GM18511 (cell line): ENCODE measurements around the gene CHRNB2.
"Not testable (repeated sequence)": the region's sequence is repeated elsewhere in the genome, so short reads cannot be mapped to it uniquely, and the experiment has no call there.

Experiments used
- ATAC-seq: cut with Tn5 transposase; IDR thresholded peaks from one replicate; pipeline ENCODE4 v1.9.1; 2021; ENCODE audit warnings: mild to moderate bottlenecking, moderate library complexity; ENCODE audit not compliant: unreplicated experiment

The CHRNB2 gene, protein sequence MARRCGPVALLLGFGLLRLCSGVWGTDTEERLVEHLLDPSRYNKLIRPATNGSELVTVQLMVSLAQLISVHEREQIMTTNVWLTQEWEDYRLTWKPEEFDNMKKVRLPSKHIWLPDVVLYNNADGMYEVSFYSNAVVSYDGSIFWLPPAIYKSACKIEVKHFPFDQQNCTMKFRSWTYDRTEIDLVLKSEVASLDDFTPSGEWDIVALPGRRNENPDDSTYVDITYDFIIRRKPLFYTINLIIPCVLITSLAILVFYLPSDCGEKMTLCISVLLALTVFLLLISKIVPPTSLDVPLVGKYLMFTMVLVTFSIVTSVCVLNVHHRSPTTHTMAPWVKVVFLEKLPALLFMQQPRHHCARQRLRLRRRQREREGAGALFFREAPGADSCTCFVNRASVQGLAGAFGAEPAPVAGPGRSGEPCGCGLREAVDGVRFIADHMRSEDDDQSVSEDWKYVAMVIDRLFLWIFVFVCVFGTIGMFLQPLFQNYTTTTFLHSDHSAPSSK

GRCh38 chr1:154567386-154568156 lies at the start of gene CHRNB2:
Gene CHRNB2, plus strand, starts transcription at chr1:154567778. Its CDS starts 267 bp downstream, at chr1:154568045.
- ATAC-seq = no peak

DNA sequence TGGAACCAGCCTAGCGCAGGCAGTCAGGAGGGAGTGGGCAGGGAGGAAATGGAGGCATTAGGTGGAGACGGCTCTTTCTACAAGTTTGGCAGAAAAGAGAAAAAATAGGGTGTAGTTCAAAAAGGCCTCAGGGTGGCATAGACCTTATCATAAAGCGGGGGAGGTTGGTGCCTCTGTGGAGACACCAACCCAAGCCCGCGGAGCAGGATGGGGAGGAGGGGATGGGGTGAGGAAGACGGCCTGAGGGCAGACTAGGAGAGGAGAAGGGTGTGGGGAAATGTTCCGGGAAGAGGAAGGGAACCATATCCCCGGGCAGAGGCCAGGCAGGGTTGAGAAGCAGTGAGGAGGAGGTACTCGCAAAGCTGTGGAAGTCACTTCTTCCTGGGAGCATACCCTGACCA lies 48.0 kb upstream of the CHRNB2 start:
- ATAC-seq = no peak

DNA sequence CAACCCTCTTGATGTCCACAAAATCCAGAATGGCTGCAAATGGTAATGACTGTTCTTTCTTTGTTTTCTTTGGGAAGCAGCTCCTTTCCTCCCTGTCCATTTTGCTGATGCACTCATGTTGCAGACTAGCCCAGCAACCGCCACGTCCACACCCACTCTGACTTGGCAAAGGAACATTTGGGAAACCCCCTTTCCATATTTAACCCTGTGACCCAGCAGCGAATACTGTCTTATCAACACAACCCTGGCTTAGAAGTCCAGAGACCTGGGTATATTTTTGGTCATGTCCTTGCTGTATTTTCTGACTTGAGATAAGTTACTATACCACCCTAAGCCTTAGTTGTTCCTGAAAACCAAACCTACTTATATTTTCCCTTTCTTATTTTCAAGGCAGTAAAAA lies 47.2 kb upstream of the CHRNB2 start:
- no peak for ATAC-seq

DNA sequence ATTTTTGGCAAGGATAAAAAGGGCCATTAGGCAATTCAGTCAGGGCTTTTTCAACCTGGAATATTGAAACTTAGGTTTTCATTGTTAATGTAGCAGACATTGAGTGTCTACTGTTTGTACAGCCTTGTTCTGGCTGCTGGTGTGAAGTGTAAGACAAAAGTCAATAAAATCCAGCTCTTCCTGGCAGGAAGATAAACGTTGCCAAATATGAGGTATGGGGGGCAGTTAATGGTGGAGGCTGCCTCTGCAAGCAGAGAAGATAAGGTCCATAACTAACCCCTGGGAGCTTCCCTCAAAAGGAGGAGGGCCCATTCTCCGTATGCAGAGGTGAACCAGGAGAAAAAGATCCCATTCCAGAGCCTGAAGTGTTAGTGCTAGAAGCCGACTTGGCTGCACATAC lies 45.9 kb upstream of the CHRNB2 start:
- ATAC-seq = no peak

DNA sequence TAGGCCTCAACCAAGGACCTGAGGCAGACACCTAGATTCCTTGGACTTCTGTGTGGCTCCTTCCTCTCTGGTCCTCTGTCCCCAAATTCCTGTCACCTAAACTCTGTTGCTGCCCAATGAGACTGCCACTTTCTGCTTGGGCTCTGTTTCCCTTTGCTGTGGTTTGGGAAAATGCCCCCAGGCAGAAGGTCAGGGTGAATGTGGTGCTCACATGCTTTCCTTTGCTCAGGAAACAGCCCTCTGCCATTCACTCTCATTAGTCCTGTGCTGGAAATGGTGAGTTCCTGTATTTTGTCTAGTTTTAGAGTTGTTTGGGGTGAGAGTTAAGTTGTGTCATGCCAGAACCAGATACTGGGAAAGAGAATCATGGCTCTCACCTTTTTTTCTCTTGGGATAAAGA lies 42.7 kb upstream of the CHRNB2 start:
- ATAC-seq = no peak

DNA sequence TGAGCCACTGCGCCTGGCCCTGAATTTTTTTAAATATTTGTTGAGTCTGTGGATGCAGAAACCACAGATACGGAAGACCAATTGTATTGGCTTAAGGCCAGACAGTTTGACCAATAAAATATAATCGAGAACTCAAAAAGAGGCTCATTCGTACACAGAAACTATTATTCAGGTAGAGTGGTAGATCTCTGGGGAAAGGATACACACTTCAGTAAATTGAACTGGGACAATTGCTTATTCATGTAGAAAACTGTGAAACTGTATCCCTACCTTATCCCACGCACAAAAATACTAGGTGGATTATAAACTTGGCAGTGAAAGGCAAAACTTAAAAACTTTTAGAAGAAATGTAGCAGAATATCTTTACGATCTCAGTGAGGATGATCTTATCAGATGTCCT lies 40.4 kb upstream of the CHRNB2 start:
- ATAC-seq = no peak

GRCh38 chr1:154529308-154529707 lies 38.3 kb upstream of the CHRNB2 start:
- ATAC-seq = no peak

DNA sequence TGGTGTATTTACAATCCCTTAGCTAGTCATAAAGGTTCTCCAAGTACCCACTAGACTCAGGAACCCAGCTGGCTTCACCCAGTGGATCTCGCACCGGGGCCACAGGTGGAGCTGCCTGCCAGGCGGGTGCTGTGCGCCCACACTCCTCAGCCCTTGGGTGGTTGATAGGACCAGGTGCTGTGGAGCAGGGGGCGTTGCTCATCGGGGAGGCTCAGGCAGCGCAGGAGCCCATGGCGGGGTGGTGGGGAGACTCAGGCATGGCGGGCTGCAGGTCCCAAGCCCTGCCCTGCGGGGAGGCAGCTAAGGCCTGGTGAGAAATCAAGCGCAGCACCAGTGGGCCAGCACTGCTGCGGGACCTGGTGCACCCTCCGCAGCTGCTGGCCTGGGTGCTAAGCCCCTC lies 35.6 kb upstream of the CHRNB2 start:
- ATAC-seq = not testable (repeated sequence)

DNA sequence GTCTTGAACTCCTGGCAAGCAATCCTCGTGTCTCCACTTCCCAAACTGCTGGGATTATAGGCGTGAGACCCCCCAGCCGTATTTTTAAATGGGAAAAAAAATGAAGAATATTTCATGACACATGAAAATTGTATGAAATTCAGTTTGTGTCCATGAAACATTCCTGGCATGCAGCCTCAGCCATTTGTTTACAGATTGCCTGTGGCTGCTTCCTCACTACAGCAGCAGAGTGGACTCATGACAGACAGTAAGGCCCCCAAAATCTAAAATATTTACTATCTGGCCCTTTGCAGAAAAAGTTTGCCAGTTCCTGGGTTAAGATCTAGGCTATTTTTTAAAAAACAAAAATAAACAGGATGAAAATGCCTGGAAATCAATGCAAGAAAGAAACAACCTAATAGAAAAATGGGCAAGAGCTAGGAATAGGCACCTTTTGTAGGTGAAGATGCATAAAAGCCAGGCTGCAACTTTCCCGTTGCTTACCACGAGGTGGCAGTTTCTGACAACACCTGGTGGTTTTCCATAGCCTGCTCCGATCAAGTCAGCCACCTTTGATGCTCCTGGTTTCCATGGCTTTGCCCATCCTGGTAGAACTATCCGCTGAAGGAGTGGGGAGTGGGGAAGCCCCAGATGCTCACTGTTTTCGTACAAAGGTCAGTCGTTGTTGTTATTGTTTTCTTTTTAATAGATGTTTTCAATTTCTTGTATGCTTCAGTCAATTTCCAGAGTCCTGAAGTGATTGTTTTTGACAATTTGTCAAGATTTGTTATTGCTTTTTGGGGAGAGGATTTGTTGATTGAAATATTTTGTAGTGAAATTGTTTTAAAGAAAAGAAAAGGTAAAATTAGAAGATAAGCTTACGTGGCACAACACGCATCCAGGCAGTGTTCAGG lies 33.4 kb upstream of the CHRNB2 start:
- ATAC-seq = no peak

- ATAC-seq = no peak
Observed at GRCh38 chr1:154536570-154536969, 31.0 kb upstream of the CHRNB2 start.

DNA sequence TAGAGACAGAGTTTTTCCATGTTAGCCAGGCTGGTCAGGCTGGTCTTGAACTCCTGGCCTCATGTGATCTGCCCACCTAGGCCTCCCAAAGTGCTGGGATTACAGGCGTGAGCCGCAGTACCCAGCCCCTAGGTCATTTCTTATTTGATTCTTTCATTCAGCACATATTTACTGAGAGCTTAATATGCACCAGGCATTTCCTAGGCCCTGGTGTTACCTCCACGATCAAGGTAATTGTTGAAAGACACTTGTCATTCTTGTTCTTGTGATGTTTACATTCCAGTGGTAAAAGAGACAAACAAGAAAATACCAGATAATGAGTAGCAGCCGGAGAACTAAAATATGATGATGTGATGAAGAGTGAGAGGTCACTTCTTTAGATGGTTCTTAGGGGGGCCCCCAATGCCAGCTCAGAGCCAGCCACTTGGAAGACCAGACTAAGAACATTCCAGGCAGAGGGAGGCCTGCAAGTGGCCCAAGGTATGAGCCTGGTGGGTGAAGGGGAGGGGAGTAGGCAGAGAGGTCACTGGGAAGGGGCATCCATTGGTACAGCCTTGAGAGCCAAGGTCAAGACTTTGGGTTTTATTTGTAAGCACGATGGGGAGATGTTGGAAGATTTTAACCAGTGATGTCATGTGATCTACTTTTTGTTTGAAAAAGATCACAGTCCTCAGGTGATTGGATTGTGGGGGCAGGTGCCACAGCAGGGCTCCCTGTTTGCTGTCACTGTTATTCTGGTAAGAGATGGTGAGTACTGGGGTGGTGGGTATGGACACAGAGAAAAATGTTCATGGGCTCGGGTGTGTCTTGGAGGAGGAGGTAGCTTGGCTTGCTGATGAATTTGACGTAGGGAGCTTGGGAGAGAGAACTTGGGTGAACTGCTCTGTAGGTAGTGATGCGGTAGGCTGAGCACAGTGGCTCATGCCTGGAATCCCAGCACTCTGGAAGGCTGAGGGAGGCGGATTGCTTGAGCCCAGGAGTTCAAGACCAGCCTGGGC lies 27.8 kb upstream of the CHRNB2 start:
- no peak for ATAC-seq

GRCh38 chr1:154541231-154541630 lies 26.3 kb upstream of the CHRNB2 start:
- ATAC-seq = no peak

- ATAC-seq = peak; percentile 48
Observed at GRCh38 chr1:154546264-154547063, 21.1 kb upstream of the CHRNB2 start.

GRCh38 chr1:154547105-154547732 lies 20.4 kb upstream of the CHRNB2 start:
- no peak for ATAC-seq

GRCh38 chr1:154548028-154548427 lies 19.6 kb upstream of the CHRNB2 start:
- no peak for ATAC-seq

GRCh38 chr1:154549202-154549770 lies 18.3 kb upstream of the CHRNB2 start:
- no peak for ATAC-seq

- ATAC-seq = no peak
Observed at GRCh38 chr1:154550070-154550469, 17.5 kb upstream of the CHRNB2 start.

- ATAC-seq = no peak
Observed at GRCh38 chr1:154550657-154551056, 16.9 kb upstream of the CHRNB2 start.
